ENCODE results near the gene ASPG. TPM values are rescaled to one million over a fixed set of nuclear protein-coding genes. Genes with fewer than 3 reads are reported as not detected.

Gene ASPG
- total RNA-seq, 1 donor from 2014 or later, result not detected

DNA sequence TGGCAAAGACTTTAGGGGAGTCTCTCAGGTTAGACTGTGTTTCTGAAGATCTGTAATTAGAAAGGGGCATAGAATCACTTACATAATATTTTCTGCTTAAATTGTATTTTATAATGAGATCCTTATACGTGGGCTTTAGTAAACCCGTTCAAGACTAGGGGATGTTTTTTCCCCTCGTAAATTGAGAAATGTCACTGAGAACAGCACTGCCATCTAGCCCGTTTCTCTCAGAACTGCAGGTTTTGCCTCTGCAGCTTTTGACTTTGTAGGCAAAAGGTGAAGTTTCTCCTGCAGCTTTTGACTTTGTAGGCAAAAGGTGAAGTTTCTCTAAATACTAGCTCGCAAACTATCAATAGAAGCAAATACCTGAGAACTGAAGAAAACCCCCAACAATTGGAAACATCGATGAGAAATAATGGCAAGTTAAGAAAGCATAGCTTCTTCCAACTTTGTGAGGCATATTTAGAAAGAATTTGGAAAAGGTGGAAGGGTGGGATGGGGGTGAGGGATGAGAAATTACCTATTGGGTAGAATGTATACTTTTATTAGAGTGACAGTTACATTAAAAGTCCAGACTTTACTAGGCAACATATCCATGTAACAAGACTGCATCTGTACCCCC, 9.9 kb upstream of the ASPG start:
- Mint-ChIP-seq H3K4me1 (ENCODE audit: unreplicated experiment) (peaks cover 5% of the 10 kb centered on the region), H3K27ac (no peak overlapping the region), H3K4me3 (no peak overlapping the region), H3K36me3 (no peaks in the 10 kb centered on the region), H3K27me3 (peaks cover 30% of the 10 kb centered on the region), H3K9me3 (peaks cover 12% of the 10 kb centered on the region)
- DNase-seq (ENCODE audit: extremely low spot score, unreplicated experiment), result peak; percentile 10
- TF ChIP-seq CTCF (conservative IDR thresholded peaks at IDR 0.05), result peak; percentile 62

GRCh38 chr14:104076743-104077142, 8.8 kb upstream of the ASPG start:
- H3K4me1 Mint-ChIP-seq (ENCODE audit: unreplicated experiment), result peaks cover 5% of the 10 kb centered on the region
- H3K9me3 Mint-ChIP-seq, result peaks cover 12% of the 10 kb centered on the region
- DNase-seq (ENCODE audit: extremely low spot score, unreplicated experiment), result no peak
- TF ChIP-seq CTCF (conservative IDR thresholded peaks at IDR 0.05), result no peak
- no peak overlapping the region for H3K4me3 Mint-ChIP-seq
- H3K27me3 Mint-ChIP-seq, result peaks cover 30% of the 10 kb centered on the region
- peak overlapping the region; percentile 3 for H3K27ac Mint-ChIP-seq
- no peaks in the 10 kb centered on the region for H3K36me3 Mint-ChIP-seq

DNA sequence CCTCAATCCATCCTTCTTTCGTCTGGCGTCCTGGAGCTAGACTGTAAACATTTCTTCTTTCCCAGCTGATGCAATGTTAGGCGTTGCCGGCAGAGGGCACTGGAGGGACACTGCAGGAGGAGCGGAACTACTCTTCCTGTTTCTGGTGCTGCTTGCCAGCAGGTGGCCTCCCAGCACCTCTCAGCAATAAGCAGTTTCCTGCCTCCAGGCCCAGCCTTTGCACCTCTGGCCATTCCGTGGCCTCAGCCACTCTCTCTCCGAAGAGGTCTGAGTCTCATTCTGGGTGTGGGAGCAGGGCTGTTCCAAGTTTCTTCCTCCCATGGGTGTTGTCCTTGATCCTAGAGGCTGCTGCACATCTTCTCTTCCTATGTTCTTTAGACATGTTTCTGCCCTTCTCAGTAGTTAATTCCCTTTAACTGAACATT, 7.5 kb upstream of the ASPG start:
- Mint-ChIP-seq H3K27ac (no peak overlapping the region), H3K27me3 (peaks cover 37% of the 10 kb centered on the region), H3K4me3 (no peak overlapping the region), H3K4me1 (ENCODE audit: unreplicated experiment) (peaks cover 5% of the 10 kb centered on the region), H3K9me3 (peaks cover 8% of the 10 kb centered on the region), H3K36me3 (no peaks in the 10 kb centered on the region)
- peak; percentile 91 for DNase-seq (ENCODE audit: extremely low spot score, unreplicated experiment)
- TF ChIP-seq CTCF (conservative IDR thresholded peaks at IDR 0.05), result peak; percentile 100

GRCh38 chr14:104080376-104081260, 4.9 kb upstream of the ASPG start:
- no peak for DNase-seq (ENCODE audit: extremely low spot score, unreplicated experiment)
- H3K27ac Mint-ChIP-seq, result no peak overlapping the region
- no peaks in the 10 kb centered on the region for H3K9me3 Mint-ChIP-seq

DNA sequence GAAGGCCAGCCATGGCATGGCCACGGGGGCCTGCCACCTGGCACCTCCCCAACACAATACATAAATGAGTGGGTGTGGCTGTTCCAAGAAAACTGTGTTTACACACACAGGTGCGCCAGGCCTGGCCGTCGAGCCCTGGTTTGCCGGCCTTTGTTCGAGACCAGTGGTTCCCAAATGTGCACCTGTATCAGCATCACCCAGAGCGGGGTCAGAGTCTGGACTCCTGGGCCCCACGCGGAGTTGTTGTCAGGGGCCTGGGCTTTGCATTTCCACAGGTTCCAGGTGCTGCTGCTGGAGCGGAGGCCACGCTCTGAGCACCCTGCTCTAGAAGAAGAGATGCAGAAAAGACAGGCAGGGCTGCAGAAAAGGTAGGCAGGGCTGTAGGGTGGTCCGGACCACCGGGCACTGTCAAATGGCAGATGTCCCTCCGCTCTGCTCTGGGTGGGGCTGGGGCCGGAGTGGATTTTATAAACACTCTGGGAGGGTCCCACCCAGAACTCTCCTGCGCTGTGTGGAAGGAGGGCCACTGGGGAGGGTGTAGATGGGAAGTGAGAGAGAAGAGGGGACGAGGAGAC, 4.2 kb upstream of the ASPG start:
- H3K27me3 Mint-ChIP-seq, result peaks cover 31% of the 10 kb centered on the region
- TF ChIP-seq CTCF (conservative IDR thresholded peaks at IDR 0.05), result no peak
- no peak for DNase-seq (ENCODE audit: extremely low spot score, unreplicated experiment)
- H3K9me3 Mint-ChIP-seq, result no peaks in the 10 kb centered on the region
- H3K27ac Mint-ChIP-seq, result no peak overlapping the region
- H3K36me3 Mint-ChIP-seq, result no peaks in the 10 kb centered on the region
- H3K4me3 Mint-ChIP-seq, result no peak overlapping the region
- H3K4me1 Mint-ChIP-seq (ENCODE audit: unreplicated experiment), result peaks cover 5% of the 10 kb centered on the region

More at GRCh38 chr14:104080376-104081260, 4.9 kb upstream of the ASPG start:
- Mint-ChIP-seq H3K4me1 (ENCODE audit: unreplicated experiment) (peaks cover 5% of the 10 kb centered on the region), H3K36me3 (no peaks in the 10 kb centered on the region), H3K27me3 (peaks cover 36% of the 10 kb centered on the region), H3K4me3 (no peak overlapping the region)
- no peak for TF ChIP-seq CTCF (conservative IDR thresholded peaks at IDR 0.05)
